MCF 10A (cell line): ENCODE results near the gene LARP4B. TPM values are rescaled to one million over a fixed set of nuclear protein-coding genes. Genes with fewer than 3 reads are reported as not detected.

Experiments
- BruUV-seq: library from RNA; stranded (reverse); fragments of 400-500 nt; replicated peaks from 2 replicates; lab custom pipeline; 2021; lab: Mats Ljungman, UMichigan
- CTCF ChIA-PET: fragments of 300-600 bp; sonication (Branson Sonifier 250); formaldehyde crosslinking; extraction: SDS; loops from one replicate; lab custom pipeline; 2021; ENCODE audit warnings: antibody characterized with exemption, inconsistent platforms; lab: Yijun Ruan, JAX
- POLR2A ChIA-PET: fragments of 300-600, 350-650 bp; sonication (Branson Sonifier 250); formaldehyde crosslinking; extraction: SDS; loops from one replicate; lab custom pipeline; 2020; ENCODE audit warnings: antibody characterized with exemption, inconsistent platforms; lab: Yijun Ruan, JAX
- DNase-seq: peaks from one replicate; pipeline ENCODE4 v3.0.0-alpha.2; 2018; ENCODE audit not compliant: unreplicated experiment
- H3K27ac Mint-ChIP-seq: one replicate; pipeline ENCODE4 v1.8.0; 2022; ENCODE audit warnings: mild to moderate bottlenecking, low read depth, mixed read lengths; ENCODE audit not compliant: unreplicated experiment
- H3K27me3 Mint-ChIP-seq: one replicate; pipeline ENCODE4 v1.8.0; 2022; ENCODE audit warnings: mixed read lengths; ENCODE audit not compliant: insufficient read depth, unreplicated experiment
- H3K36me3 Mint-ChIP-seq: one replicate; pipeline ENCODE4 v1.8.0; 2022; ENCODE audit warnings: mild to moderate bottlenecking, moderate library complexity, mixed read lengths; ENCODE audit not compliant: insufficient read depth, unreplicated experiment
- H3K4me1 Mint-ChIP-seq: one replicate; pipeline ENCODE4 v1.8.0; 2022; ENCODE audit warnings: mixed read lengths; ENCODE audit not compliant: insufficient read depth, unreplicated experiment
- H3K4me3 Mint-ChIP-seq: one replicate; pipeline ENCODE4 v1.8.0; 2022; ENCODE audit warnings: mild to moderate bottlenecking, moderate library complexity, mixed read lengths; ENCODE audit not compliant: unreplicated experiment
- H3K9me3 Mint-ChIP-seq: one replicate; pipeline ENCODE4 v1.8.0; 2022; ENCODE audit warnings: mixed read lengths; ENCODE audit not compliant: unreplicated experiment
- CTCF ChIP-seq: fragments of 200-600 bp; IDR thresholded peaks from one replicate; pipeline ENCODE4 v1.8.0; 2022; ENCODE audit warnings: antibody characterized with exemption, mild to moderate bottlenecking; ENCODE audit not compliant: unreplicated experiment
- intact Hi-C: fragments of 100-400 bp; cut with micrococcal nuclease; formaldehyde crosslinking; loops from 2 replicates; pipeline ENCODE4 v1.14.1; 2022
- total RNA-seq: library from RNA; stranded (reverse); gene quantifications from 2 replicates; pipeline ENCODE4 v1.2.3, GENCODE V29; 2022

The LARP4B gene
- total RNA-seq, 1 experiment from 2014 or later, result 131 TPM

- TF ChIP-seq CTCF, result no peak
- BruUV-seq, result no TSS peak
- DNase-seq, result no peak
- ChIA-PET POLR2A (no interaction called here), CTCF (interaction anchor here (0.6 kb wide), 1 partner anchor 44 kb away, joined by 3 read pairs; no protein-coding TSS in a partner anchor)
- intact Hi-C loops, result no loop called here
- Mint-ChIP-seq H3K4me1 (no peaks in the 10 kb centered on the region), H3K9me3 (peaks cover 21% of the 10 kb centered on the region), H3K27ac (no peak overlapping the region), H3K4me3 (no peak overlapping the region), H3K27me3 (no peaks in the 10 kb centered on the region), H3K36me3 (peaks cover 9% of the 10 kb centered on the region)
Measured at GRCh38 chr10:794382-794956, 137.0 kb downstream of the LARP4B start.

GRCh38 chr10:792792-793100, 138.8 kb downstream of the LARP4B start:
- no peak for TF ChIP-seq CTCF
- Mint-ChIP-seq H3K27ac (no peak overlapping the region), H3K4me1 (no peaks in the 10 kb centered on the region), H3K4me3 (no peak overlapping the region), H3K9me3 (peaks cover 7% of the 10 kb centered on the region), H3K36me3 (peaks cover 6% of the 10 kb centered on the region), H3K27me3 (no peaks in the 10 kb centered on the region)
- no TSS peak for BruUV-seq
- CTCF ChIA-PET, result no interaction called here
- no peak for DNase-seq
- intact Hi-C loops, result no loop called here
- POLR2A ChIA-PET, result interaction anchor here (0.5 kb wide), 1 partner anchor 9 kb away, joined by 3 read pairs; no protein-coding TSS in a partner anchor

GRCh38 chr10:792083-792791, 139.3 kb downstream of the LARP4B start:
- Mint-ChIP-seq H3K36me3 (peaks cover 6% of the 10 kb centered on the region), H3K9me3 (peaks cover 7% of the 10 kb centered on the region), H3K27me3 (no peaks in the 10 kb centered on the region), H3K4me1 (no peaks in the 10 kb centered on the region), H3K27ac (no peak overlapping the region), H3K4me3 (no peak overlapping the region)
- intact Hi-C loops, result no loop called here
- BruUV-seq, result no TSS peak
- ChIA-PET POLR2A (interaction anchor here (0.8 kb wide), 1 partner anchor 335 kb away, joined by 3 read pairs; no protein-coding TSS in a partner anchor), CTCF (no interaction called here)
- no peak for TF ChIP-seq CTCF
- DNase-seq, result no peak

- no TSS peak for BruUV-seq
- peaks cover 7% of the 10 kb centered on the region for H3K9me3 Mint-ChIP-seq
- POLR2A ChIA-PET, result interaction anchor here (0.8 kb wide), 1 partner anchor 335 kb away, joined by 3 read pairs; no protein-coding TSS in a partner anchor
- intact Hi-C loops, result no loop called here
- no peak overlapping the region for H3K27ac Mint-ChIP-seq
- no peaks in the 10 kb centered on the region for H3K27me3 Mint-ChIP-seq
- CTCF ChIA-PET, result no interaction called here
- DNase-seq, result no peak
- H3K36me3 Mint-ChIP-seq, result peaks cover 6% of the 10 kb centered on the region
- H3K4me3 Mint-ChIP-seq, result no peak overlapping the region
- no peaks in the 10 kb centered on the region for H3K4me1 Mint-ChIP-seq
- no peak for TF ChIP-seq CTCF
Measured at GRCh38 chr10:791639-792038, 139.9 kb downstream of the LARP4B start.
